Lower lobe of right lung (tissue), 2 donors: ENCODE data around the gene TMEM132E. TPM values are rescaled to one million over a fixed set of nuclear protein-coding genes. Genes with fewer than 3 reads are reported as not detected.

ENCODE experiments used
- ATAC-seq, 2 donors: fragments of 200-7000 bp; cut with Tn5 transposase; one replicate each; pipeline ENCODE4 v1.9.1; 2020 to 2022; ENCODE audit warnings: mild to moderate bottlenecking in 2 of 2, moderate library complexity in 2 of 2
- DNase-seq: peaks from one replicate; pipeline ENCODE4 v3.0.0-alpha.2; 2020
- H3K27ac ChIP-seq: fragments of 200-600 bp; one replicate; pipeline ENCODE4 v1.8.0; 2022
- H3K27me3 ChIP-seq: fragments of 200-600 bp; one replicate; pipeline ENCODE4 v1.8.0; 2022; ENCODE audit warnings: low read depth
- H3K36me3 ChIP-seq: fragments of 200-600 bp; one replicate; pipeline ENCODE4 v1.8.0; 2022; ENCODE audit warnings: mild to moderate bottlenecking
- H3K4me1 ChIP-seq: fragments of 200-600 bp; one replicate; pipeline ENCODE4 v1.8.0; 2022
- H3K4me3 ChIP-seq: fragments of 200-600 bp; one replicate; pipeline ENCODE4 v1.8.0; 2022; ENCODE audit warnings: mild to moderate bottlenecking
- H3K9me3 ChIP-seq: fragments of 200-600 bp; one replicate; pipeline ENCODE4 v1.8.0; 2022
- CTCF ChIP-seq: fragments of 200-600 bp; IDR thresholded peaks from one replicate; pipeline ENCODE4 v1.8.0; 2022; ENCODE audit warnings: antibody characterized with exemption, mild to moderate bottlenecking
- intact Hi-C: fragments of 100-400 bp; cut with DNase I; formaldehyde crosslinking; loops from one replicate; pipeline ENCODE4 v1.11.0; 2022
- total RNA-seq: library from RNA; stranded (reverse); fragmentation: NEBNext Ultra II Directional; extraction: Animal tissue kit (Norgen Biotek cat#: 25700); gene quantifications from one replicate; pipeline ENCODE4 v1.2.1, GENCODE V29; 2021
- donor health status: DM: no; HTN: yes; CAD: no; lungs with severe emphysema.

TMEM132E gene
- total RNA-seq, 1 donor from 2014 or later = 0.53 TPM

- no peak for TF ChIP-seq CTCF
- Histone ChIP-seq H3K27me3 (peaks cover 19% of the 10 kb centered on the region), H3K27ac (no peak overlapping the region), H3K9me3 (no peaks in the 10 kb centered on the region), H3K4me3 (no peak overlapping the region), H3K4me1 (no peaks in the 10 kb centered on the region), H3K36me3 (no peaks in the 10 kb centered on the region)
- no peak for DNase-seq
- intact Hi-C loops = no loop called here
- no peak for ATAC-seq
These were observed 28.5 kb downstream of the TMEM132E start for GRCh38 chr17:34607917-34608316.

- H3K36me3 ChIP-seq = no peaks in the 10 kb centered on the region
- H3K4me1 ChIP-seq = no peaks in the 10 kb centered on the region
- H3K9me3 ChIP-seq = no peaks in the 10 kb centered on the region
- H3K4me3 ChIP-seq = no peak overlapping the region
- peaks cover 19% of the 10 kb centered on the region for H3K27me3 ChIP-seq
- TF ChIP-seq CTCF = no peak
- no peak overlapping the region for H3K27ac ChIP-seq
- intact Hi-C loops = no loop called here
- no peak for ATAC-seq
- DNase-seq = no peak
These were observed 29.8 kb downstream of the TMEM132E start for GRCh38 chr17:34609210-34609609.

- H3K4me3 ChIP-seq = no peak overlapping the region
- H3K27me3 ChIP-seq = peaks cover 24% of the 10 kb centered on the region
- DNase-seq (no peak), ATAC-seq (no peak)
- no peak overlapping the region for H3K27ac ChIP-seq
- no peaks in the 10 kb centered on the region for H3K9me3 ChIP-seq
- H3K4me1 ChIP-seq = no peaks in the 10 kb centered on the region
- no peak for TF ChIP-seq CTCF
- H3K36me3 ChIP-seq = no peaks in the 10 kb centered on the region
- intact Hi-C loops = no loop called here
These were observed 30.7 kb downstream of the TMEM132E start for GRCh38 chr17:34610039-34610438.

- Histone ChIP-seq H3K4me3 (no peak overlapping the region), H3K27ac (no peak overlapping the region), H3K4me1 (no peaks in the 10 kb centered on the region), H3K9me3 (no peaks in the 10 kb centered on the region), H3K27me3 (peaks cover 24% of the 10 kb centered on the region), H3K36me3 (no peaks in the 10 kb centered on the region)
- intact Hi-C loops = no loop called here
- DNase-seq (no peak), ATAC-seq (no peak)
- no peak for TF ChIP-seq CTCF
These were observed 31.1 kb downstream of the TMEM132E start for GRCh38 chr17:34610506-34610905.

- no peak for TF ChIP-seq CTCF
- intact Hi-C loops = no loop called here
- Histone ChIP-seq H3K27me3 (peaks cover 32% of the 10 kb centered on the region), H3K27ac (no peak overlapping the region), H3K4me3 (no peak overlapping the region), H3K36me3 (no peaks in the 10 kb centered on the region), H3K4me1 (no peaks in the 10 kb centered on the region), H3K9me3 (no peaks in the 10 kb centered on the region)
- ATAC-seq (no peak), DNase-seq (no peak)
These were observed 34.0 kb downstream of the TMEM132E start for GRCh38 chr17:34613064-34614019.
